GM12878 (cell line): Measurements from ENCODE around the gene C11orf98. TPM values are rescaled to one million over a fixed set of nuclear protein-coding genes. Genes with fewer than 3 reads are reported as not detected.

Experiments
- ATAC-seq: fragments of 200-7000 bp; cut with Tn5 transposase; 3 replicates; pipeline ENCODE4 v1.9.1; 2020; ENCODE audit warnings: mild to moderate bottlenecking, moderate library complexity
- BruUV-seq: library from RNA; stranded (reverse); fragments of 400-500 nt; replicated peaks from 2 replicates; lab custom pipeline; 2021; lab: Mats Ljungman, UMichigan
- CTCF ChIA-PET: fragments of 300-600 bp; sonication (Branson Sonifier 250); formaldehyde crosslinking; extraction: SDS; loops from one replicate; lab custom pipeline; 2021; ENCODE audit warnings: inconsistent platforms; lab: Yijun Ruan, JAX
- POLR2A ChIA-PET: fragments of 350-600 bp; formaldehyde crosslinking; extraction: SDS; loops from one replicate; lab custom pipeline; 2021; ENCODE audit warnings: inconsistent platforms; lab: Charles Lee
- RAD21 ChIA-PET: fragments of 300-600 bp; sonication (Branson Sonifier 250); formaldehyde crosslinking; loops from one replicate; lab custom pipeline; 2023; ENCODE audit warnings: antibody characterized with exemption; ENCODE audit not compliant: unreplicated experiment; lab: Charles Lee
- SMC1A ChIA-PET: fragments of 300-600 bp; sonication (Branson Sonifier 250); formaldehyde crosslinking; loops from one replicate; lab custom pipeline; 2023; ENCODE audit not compliant: unreplicated experiment, uncharacterized antibody; lab: Charles Lee
- DNase-seq: peaks from one replicate; pipeline ENCODE4 v3.0.0-alpha.2; 2011; ENCODE audit warnings: low read depth, low spot score
- FAIRE-seq: peaks from 3 replicates; lab custom pipeline; 2011; peaks lifted over from hg19 to GRCh38; lab: Jason Lieb, UNC
- H2AFZ ChIP-seq: 2 replicates; pipeline ENCODE4 v1.6.0; 2011; ENCODE audit warnings: low read depth, low read length, control low read depth; ENCODE audit not compliant: control insufficient read depth
- H3K27ac ChIP-seq: 2 replicates; pipeline ENCODE4 v1.5.1; 2011; ENCODE audit warnings: control low read depth; ENCODE audit not compliant: control insufficient read depth, insufficient read depth
- H3K27me3 ChIP-seq, 2 experiments: replicated peaks in 1 of 2; 2 replicates each; pipeline versions ENCODE4 v1.6.0 to v1.6.1; 2011; ENCODE audit warnings: low read length in 1 of 2; ENCODE audit not compliant: control insufficient read depth in 2 of 2, insufficient read depth in 2 of 2
- H3K36me3 ChIP-seq, 2 experiments: 2 replicates each; pipeline ENCODE4 v1.5.1; 2011; ENCODE audit warnings: low read length in 1 of 2; ENCODE audit not compliant: control insufficient read depth in 2 of 2, insufficient read depth in 2 of 2
- H3K4me1 ChIP-seq: 2 replicates; pipeline ENCODE4 v1.6.1; 2011; ENCODE audit warnings: mild to moderate bottlenecking, low read length, moderate library complexity, mixed read lengths; ENCODE audit not compliant: control insufficient read depth, insufficient read depth
- H3K4me2 ChIP-seq: 2 replicates; pipeline ENCODE4 v1.6.0; 2011; ENCODE audit warnings: control low read depth; ENCODE audit not compliant: control insufficient read depth, insufficient read depth
- H3K4me3 ChIP-seq: fragments of 200-600 bp; sonication (generic); 2 replicates; pipeline ENCODE4 v1.5.1; 2016
- H3K79me2 ChIP-seq: 2 replicates; pipeline ENCODE4 v1.6.0; 2011; ENCODE audit warnings: low read length; ENCODE audit not compliant: control insufficient read depth, insufficient read depth
- H3K9ac ChIP-seq: 2 replicates; pipeline ENCODE4 v1.8.0; 2011; ENCODE audit warnings: low read length, control low read depth, mixed read lengths; ENCODE audit not compliant: control insufficient read depth, insufficient read depth
- H3K9me3 ChIP-seq: replicated peaks from 3 replicates; pipeline ENCODE4 v1.5.1; 2011; ENCODE audit warnings: mild to moderate bottlenecking, low read length; ENCODE audit not compliant: control insufficient read depth, insufficient read depth
- H4K20me1 ChIP-seq: 2 replicates; pipeline ENCODE4 v1.6.0; 2011; ENCODE audit not compliant: control insufficient read depth, insufficient read depth
- CHD1 ChIP-seq: IDR thresholded peaks from 2 replicates; pipeline ENCODE4 v1.6.1; 2012; ENCODE audit warnings: low read depth, low read length, improper control_type of control experiment
- FOS ChIP-seq: IDR thresholded peaks from 3 replicates; pipeline ENCODE4 v1.6.1; 2011; ENCODE audit warnings: borderline replicate concordance; ENCODE audit not compliant: insufficient read length; ENCODE audit errors: extremely low read depth
- NR2F1 ChIP-seq: fragments of 450-650 bp; conservative IDR thresholded peaks from 2 replicates; pipeline ENCODE4 v1.6.1; 2017; ENCODE audit warnings: mild to moderate bottlenecking
- TBL1XR1 ChIP-seq: IDR thresholded peaks from 2 replicates; pipeline ENCODE4 v1.6.1; 2012; ENCODE audit warnings: low read depth, low read length, improper control_type of control experiment
- ZNF207 ChIP-seq: fragments of 450-650 bp; IDR thresholded peaks from 2 replicates; pipeline ENCODE4 v1.6.1; 2014; ENCODE audit warnings: antibody characterized with exemption, mild to moderate bottlenecking, borderline replicate concordance
- WGBS: methylation state at CpG from one replicate; pipeline ENCODE4 v1.1.6; 2016; ENCODE audit warnings: low lambda C conversion rate; ENCODE audit not compliant: insufficient replicate concordance, insufficient coverage; ENCODE audit errors: missing lambda C conversion rate; 5-methylcytosine and 5-hydroxymethylcytosine counted together
- in situ Hi-C: fragments of 300-500 bp; cut with MboI; formaldehyde crosslinking; loops from 9 replicates; pipeline ENCODE4 v1.14.3; 2018; ENCODE audit warnings: mixed read lengths
- intact Hi-C: fragments of 100-400 bp; cut with micrococcal nuclease; formaldehyde crosslinking; loops from one replicate; pipeline ENCODE4 v1.14.2; 2022; ENCODE audit not compliant: unreplicated experiment
- polyA plus RNA-seq, 11 experiments: library from polyadenylated mRNA; depleted of rRNA in 4 of 11; unstranded in 6 of 11; stranded (reverse) in 5 of 11; fragments of >200 nt; fragmentation: Nextera tagmentation in 4 of 11; fragmentation: Illumina TruSeq in 1 of 11; extraction: Ambion mirVana in 4 of 11; extraction: Trizol in 1 of 11; gene quantifications; 1 replicate in 1 of 11; 2 replicates in 10 of 11; pipeline versions ENCODE4 v1.2.1 to v1.2.3, GENCODE V29; 2011 to 2016; ENCODE audit warnings: inconsistent platforms in 2 of 11, missing spikeins in 2 of 11, low read depth in 1 of 11
- total RNA-seq, 4 experiments: library from RNA; depleted of rRNA in 3 of 4; stranded (reverse); fragments of >200 nt in 3 of 4; fragmentation: Illumina TruSeq in 1 of 4; extraction: Trizol in 1 of 4; gene quantifications; 2 replicates each; pipeline versions ENCODE4 v1.2.1 to v1.2.3, GENCODE V29; 2013 to 2021
- TF ChIP-seq, protein P1 (sequence below): fragments of 450-650 bp; IDR thresholded peaks from 2 replicates; pipeline ENCODE4 v1.6.1; 2017; ENCODE audit warnings: antibody characterized with exemption, mild to moderate bottlenecking, moderate library complexity

The C11orf98 gene
- total and polyA plus RNA-seq, 10 of the 15 experiments (the other 5 are each of a cell fraction or from before 2014, with no cell fraction given) = 62.5 to 270 (median 162) TPM

DNA sequence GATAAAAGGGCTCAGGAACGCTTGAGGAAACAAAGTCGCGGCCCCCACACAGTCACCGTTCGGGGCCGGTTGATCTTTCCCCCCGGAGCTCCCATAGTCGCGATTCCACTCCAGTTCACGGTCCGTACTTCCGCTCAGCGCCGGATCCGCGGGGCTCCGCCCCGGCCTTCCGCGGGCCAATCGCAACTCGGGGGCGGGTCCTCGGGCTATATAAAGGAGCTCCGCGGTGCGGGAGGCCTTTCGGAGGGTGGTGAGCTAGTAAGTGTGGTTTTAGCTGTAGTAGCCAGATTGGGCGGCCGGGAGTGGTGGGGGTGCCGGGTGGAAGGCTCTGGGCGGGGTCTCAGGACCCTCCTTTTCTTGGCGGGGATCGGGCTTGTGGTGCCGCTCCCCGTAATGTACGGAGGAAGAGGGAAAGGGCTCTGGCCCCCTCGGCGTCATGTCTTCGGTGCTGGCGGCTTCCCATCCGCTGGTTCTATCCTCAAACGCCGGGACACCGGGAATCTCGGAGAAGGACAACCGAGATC, at the start of gene C11orf98, which contains the start of gene CSKMT (continued):
- TF ChIP-seq NR2F1 (peak; percentile 74; the same call in 1 of the 2 replicates), TBL1XR1 (0 out of 2 replicates have a peak, but pooled peaks have one; percentile 42), CHD1 (no peak)
- TF ChIP-seq, protein P1, sequence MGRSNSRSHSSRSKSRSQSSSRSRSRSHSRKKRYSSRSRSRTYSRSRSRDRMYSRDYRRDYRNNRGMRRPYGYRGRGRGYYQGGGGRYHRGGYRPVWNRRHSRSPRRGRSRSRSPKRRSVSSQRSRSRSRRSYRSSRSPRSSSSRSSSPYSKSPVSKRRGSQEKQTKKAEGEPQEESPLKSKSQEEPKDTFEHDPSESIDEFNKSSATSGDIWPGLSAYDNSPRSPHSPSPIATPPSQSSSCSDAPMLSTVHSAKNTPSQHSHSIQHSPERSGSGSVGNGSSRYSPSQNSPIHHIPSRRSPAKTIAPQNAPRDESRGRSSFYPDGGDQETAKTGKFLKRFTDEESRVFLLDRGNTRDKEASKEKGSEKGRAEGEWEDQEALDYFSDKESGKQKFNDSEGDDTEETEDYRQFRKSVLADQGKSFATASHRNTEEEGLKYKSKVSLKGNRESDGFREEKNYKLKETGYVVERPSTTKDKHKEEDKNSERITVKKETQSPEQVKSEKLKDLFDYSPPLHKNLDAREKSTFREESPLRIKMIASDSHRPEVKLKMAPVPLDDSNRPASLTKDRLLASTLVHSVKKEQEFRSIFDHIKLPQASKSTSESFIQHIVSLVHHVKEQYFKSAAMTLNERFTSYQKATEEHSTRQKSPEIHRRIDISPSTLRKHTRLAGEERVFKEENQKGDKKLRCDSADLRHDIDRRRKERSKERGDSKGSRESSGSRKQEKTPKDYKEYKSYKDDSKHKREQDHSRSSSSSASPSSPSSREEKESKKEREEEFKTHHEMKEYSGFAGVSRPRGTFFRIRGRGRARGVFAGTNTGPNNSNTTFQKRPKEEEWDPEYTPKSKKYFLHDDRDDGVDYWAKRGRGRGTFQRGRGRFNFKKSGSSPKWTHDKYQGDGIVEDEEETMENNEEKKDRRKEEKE = no peak
- TF ChIP-seq, all 136 proteins: peak for 62

DNA sequence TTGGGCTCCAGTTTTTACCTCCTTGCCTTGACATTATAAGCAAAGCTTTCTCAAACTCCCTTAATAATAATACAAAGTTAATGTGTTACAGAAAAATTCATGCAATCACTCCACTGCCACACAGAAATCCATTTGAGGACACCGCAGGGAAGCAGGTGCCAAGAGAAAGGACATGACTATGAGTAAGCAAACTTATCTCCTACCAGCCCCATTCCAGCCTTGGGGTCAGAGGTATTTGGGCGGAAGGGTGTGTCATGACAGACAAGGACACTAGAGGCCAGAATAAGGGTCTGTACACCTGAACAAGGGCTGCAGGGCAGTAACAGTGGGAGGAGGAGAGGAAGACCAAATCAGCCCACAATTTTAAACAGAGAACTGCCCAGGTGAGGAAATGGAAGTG, 48.3 kb upstream of the C11orf98 start:
- in situ Hi-C loops = no loop called here
- ChIA-PET POLR2A (interaction anchor here (0.6 to 5.5 kb wide), 3 partner anchors 13 to 118 kb away, joined by 3 to 40 read pairs (median 4); partner anchors contain the start of genes HNRNPUL2, STX5, TAF6L and TTC9C), CTCF (interaction anchor here (1.2 kb wide), 1 partner anchor 73 kb away, joined by 3 read pairs; no protein-coding TSS in a partner anchor)

More for the DNA sequence above, 48.3 kb upstream of the C11orf98 start:
- no TSS peak for BruUV-seq
- TF ChIP-seq FOS (no peak), ZNF207 (no peak)
- Histone ChIP-seq H3K79me2 (peaks cover 3% of the 10 kb centered on the region; the same call in 1 of the 2 replicates), H3K27ac (no peak overlapping the region), H3K4me2 (no peak overlapping the region; the same call in 1 of the 2 replicates), H4K20me1 (no peaks in the 10 kb centered on the region), H3K4me1 (peaks cover 22% of the 10 kb centered on the region), H3K9ac (no peak overlapping the region), H3K36me3 (peaks cover 31 to 42% of the 10 kb centered on the region in 2 experiments), H2AFZ (no peak overlapping the region), H3K27me3 (no peaks in the 10 kb centered on the region), H3K4me3 (0 out of 2 replicates have a peak overlapping the region, but pooled peaks have one; percentile 13), H3K9me3 (no peaks in the 10 kb centered on the region)
- intact Hi-C loops = no loop called here
- WGBS = 97% methylated on average over 2 of the region's 2 CpGs
- RAD21 ChIA-PET = no interaction called here
- SMC1A ChIA-PET = interaction anchor here (1.9 kb wide), 1 partner anchor 10 kb away, joined by 7 read pairs; no protein-coding TSS in a partner anchor
- no peak for DNase-seq
- ATAC-seq = no peak
- no peak for FAIRE-seq
